HepG2 (cell line): ENCODE measurements around the gene QSOX2. TPM values are rescaled to one million over a fixed set of nuclear protein-coding genes. Genes with fewer than 3 reads are reported as not detected.
A peak's percentile ranks its signal among the peaks of the same experiment; 100 is the strongest.

Experiments used
- AKAP8 ChIP-seq: sonication (generic); formaldehyde crosslinking; IDR thresholded peaks from 2 replicates; pipeline ENCODE4 v1.5.1; 2020; ENCODE audit warnings: mild to moderate bottlenecking, missing genetic modification reagents
- ATF7-NPFF ChIP-seq: sonication (generic); formaldehyde crosslinking; IDR thresholded peaks from 2 replicates; pipeline ENCODE4 v1.8.1; 2023; ENCODE audit warnings: mild to moderate bottlenecking, low read depth, missing genetic modification reagents, moderate library complexity
- ATRX ChIP-seq: sonication (generic); formaldehyde crosslinking; IDR thresholded peaks from 2 replicates; pipeline ENCODE4 v1.4.0; 2020; ENCODE audit warnings: missing genetic modification reagents, borderline replicate concordance
- CBX5 ChIP-seq: sonication (generic); formaldehyde crosslinking; IDR thresholded peaks from 2 replicates; pipeline ENCODE4 v1.4.0; 2020; ENCODE audit warnings: missing genetic modification reagents, borderline replicate concordance
- CCDC6 ChIP-seq: sonication (generic); formaldehyde crosslinking; IDR thresholded peaks from 2 replicates; pipeline ENCODE4 v1.8.1; 2022; ENCODE audit warnings: mild to moderate bottlenecking, missing genetic modification reagents, moderate library complexity
- ETV5 ChIP-seq: IDR thresholded peaks from 2 replicates; pipeline ENCODE4 v1.6.1; 2018; ENCODE audit warnings: missing biosample characterization, missing genetic modification reagents, inconsistent platforms, borderline replicate concordance
- HOXD1 ChIP-seq: sonication (generic); formaldehyde crosslinking; IDR thresholded peaks from 2 replicates; pipeline ENCODE4 v1.5.0; 2020; ENCODE audit warnings: missing genetic modification reagents
- KMT2B ChIP-seq: IDR thresholded peaks from 2 replicates; pipeline ENCODE4 v1.6.1; 2016; ENCODE audit warnings: missing genetic modification reagents, missing compliant biosample characterization
- MEIS2 ChIP-seq: sonication (generic); formaldehyde crosslinking; IDR thresholded peaks from 2 replicates; pipeline ENCODE4 v1.9.0; 2021; ENCODE audit warnings: mild to moderate bottlenecking, missing genetic modification reagents
- MXI1 ChIP-seq: IDR thresholded peaks from 3 replicates; pipeline ENCODE4 v1.6.1; 2012; ENCODE audit warnings: low read depth, low read length, inconsistent platforms, borderline replicate concordance
- NFE2L2 ChIP-seq: fragments of 150-350 bp; IDR thresholded peaks from 2 replicates; pipeline ENCODE4 v1.6.1; 2014; ENCODE audit warnings: low read length
- NFRKB ChIP-seq: fragments of 450-650 bp; IDR thresholded peaks from 2 replicates; pipeline ENCODE4 v1.6.1; 2017
- REXO4 ChIP-seq: sonication (generic); formaldehyde crosslinking; IDR thresholded peaks from 2 replicates; pipeline ENCODE4 v1.8.0; 2022; ENCODE audit warnings: missing genetic modification reagents, mild to moderate bottlenecking, borderline replicate concordance
- RFX1 ChIP-seq: fragments of 450-650 bp; IDR thresholded peaks from 2 replicates; pipeline ENCODE4 v1.6.1; 2017
- RXRA ChIP-seq: sonication (generic); formaldehyde crosslinking; IDR thresholded peaks from 2 replicates; pipeline ENCODE4 v1.5.1; 2020; ENCODE audit warnings: missing genetic modification reagents
- SALL2 ChIP-seq: sonication (generic); formaldehyde crosslinking; IDR thresholded peaks from 2 replicates; pipeline ENCODE4 v1.8.1; 2023; ENCODE audit warnings: mild to moderate bottlenecking, missing genetic modification reagents, inconsistent platforms
- SMYD3 ChIP-seq: sonication (generic); formaldehyde crosslinking; IDR thresholded peaks from 2 replicates; pipeline ENCODE4 v1.8.1; 2023; ENCODE audit warnings: mild to moderate bottlenecking, missing genetic modification reagents
- SUZ12 ChIP-seq: fragments of 150-350 bp; IDR thresholded peaks from 2 replicates; pipeline ENCODE4 v1.6.1; 2014; ENCODE audit warnings: low read depth, low read length
- ZNF274 ChIP-seq: sonication (generic); formaldehyde crosslinking; IDR thresholded peaks from 2 replicates; pipeline ENCODE4 v1.5.1; 2020; ENCODE audit warnings: mild to moderate bottlenecking, missing genetic modification reagents
- ZNF441 ChIP-seq: sonication (generic); formaldehyde crosslinking; IDR thresholded peaks from 2 replicates; pipeline ENCODE4 v1.7.0; 2021; ENCODE audit warnings: missing genetic modification reagents, borderline replicate concordance
- ZNF451 ChIP-seq: sonication (generic); formaldehyde crosslinking; IDR thresholded peaks from 2 replicates; pipeline ENCODE4 v1.5.0; 2020; ENCODE audit warnings: mild to moderate bottlenecking, missing genetic modification reagents
- ZNF672 ChIP-seq: sonication (generic); formaldehyde crosslinking; IDR thresholded peaks from 2 replicates; pipeline ENCODE4 v1.8.1; 2022; ENCODE audit warnings: missing genetic modification reagents
- ZNF709 ChIP-seq: sonication (generic); formaldehyde crosslinking; IDR thresholded peaks from 2 replicates; pipeline ENCODE4 v1.5.0; 2020; ENCODE audit warnings: mild to moderate bottlenecking, missing genetic modification reagents
- ZNF768 ChIP-seq: sonication (generic); formaldehyde crosslinking; IDR thresholded peaks from 2 replicates; pipeline ENCODE4 v1.4.0; 2020; ENCODE audit warnings: missing genetic modification reagents
- ZZZ3 ChIP-seq: sonication (generic); formaldehyde crosslinking; IDR thresholded peaks from 2 replicates; pipeline ENCODE4 v1.4.0; 2020; ENCODE audit warnings: missing genetic modification reagents, mild to moderate bottlenecking, borderline replicate concordance
- polyA plus RNA-seq, 8 experiments: library from polyadenylated mRNA; depleted of rRNA in 3 of 8; stranded (reverse) in 7 of 8; unstranded in 1 of 8; fragments of >200 nt; fragmentation: Illumina TruSeq in 4 of 8; extraction: Trizol in 4 of 8; gene quantifications; 2 replicates each; pipeline versions ENCODE4 v1.2.1 to v1.2.3, GENCODE V29; 2011 to 2016; ENCODE audit warnings: low read depth in 4 of 8, missing spikeins in 1 of 8, mixed read lengths in 1 of 8; ENCODE audit not compliant: insufficient read depth in 1 of 8
- total RNA-seq, 5 experiments: library from RNA; depleted of rRNA; stranded (reverse); fragments of >200 nt; fragmentation: Illumina TruSeq; extraction: Trizol; gene quantifications; 2 replicates each; pipeline ENCODE4 v1.2.3, GENCODE V29; 2016; ENCODE audit warnings: low read depth in 1 of 5
- TF ChIP-seq, protein P1 (sequence below): sonication (generic); formaldehyde crosslinking; IDR thresholded peaks from 2 replicates; pipeline ENCODE4 v1.4.0; 2020; ENCODE audit warnings: missing genetic modification reagents
- TF ChIP-seq, protein P2 (sequence below): sonication (generic); formaldehyde crosslinking; IDR thresholded peaks from 2 replicates; pipeline ENCODE4 v1.8.0; 2022; ENCODE audit warnings: mild to moderate bottlenecking, missing genetic modification reagents, moderate library complexity
- TF ChIP-seq, protein P3 (sequence below): sonication (generic); formaldehyde crosslinking; IDR thresholded peaks from 2 replicates; pipeline ENCODE4 v1.9.0; 2021; ENCODE audit warnings: missing genetic modification reagents, mild to moderate bottlenecking, borderline replicate concordance

The QSOX2 gene
- total and polyA plus RNA-seq, 2 of the 13 experiments (the other 11 are each of a cell fraction or from before 2014, with no cell fraction given) = 27.1 to 42.1 TPM

DNA sequence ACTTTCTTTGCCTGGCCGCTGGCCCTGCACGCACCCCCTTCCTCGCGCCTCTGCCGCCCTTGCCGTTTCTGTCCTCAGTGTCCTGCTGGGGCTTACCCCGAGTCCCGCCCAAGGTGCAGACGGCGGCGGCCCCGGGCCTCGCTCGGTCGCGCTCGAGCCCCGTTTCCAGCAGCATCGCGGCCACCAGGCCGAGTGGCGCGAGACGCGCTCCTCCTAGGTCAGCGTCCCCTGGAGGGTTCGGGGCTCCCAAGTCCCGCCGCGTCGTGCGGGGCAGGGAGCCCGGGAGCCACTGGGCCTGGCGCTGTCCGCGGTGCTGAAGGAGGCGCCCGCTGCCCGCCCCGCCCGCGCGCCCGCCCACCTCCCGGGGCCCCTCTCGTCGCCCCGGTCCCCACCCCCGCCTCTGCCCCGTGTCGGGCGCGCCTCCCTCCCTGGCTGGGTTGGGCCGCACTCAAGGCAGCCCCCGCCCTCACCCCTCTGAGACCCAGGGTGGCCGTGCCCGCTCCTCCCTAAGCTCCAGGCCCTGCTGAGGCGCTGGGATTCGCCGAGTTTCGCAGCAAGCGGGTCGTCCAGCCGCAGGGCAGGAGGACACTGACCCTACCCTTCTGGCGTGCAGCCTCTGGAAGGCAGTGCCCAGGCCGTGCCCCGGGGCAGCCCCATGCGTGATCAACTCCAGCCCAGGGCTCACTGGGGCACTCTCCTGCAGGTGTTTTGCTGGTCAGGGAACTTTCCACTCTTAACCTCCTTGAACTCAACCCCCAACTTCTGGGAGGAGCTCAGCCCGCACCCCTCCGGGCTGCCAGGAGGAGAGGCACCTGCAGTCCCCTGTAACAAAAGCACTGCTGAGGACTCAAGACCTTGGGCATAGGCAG, 40.5 kb downstream of the QSOX2 start, which contains the start of gene LHX3 (continued):
- TF ChIP-seq, protein P1, sequence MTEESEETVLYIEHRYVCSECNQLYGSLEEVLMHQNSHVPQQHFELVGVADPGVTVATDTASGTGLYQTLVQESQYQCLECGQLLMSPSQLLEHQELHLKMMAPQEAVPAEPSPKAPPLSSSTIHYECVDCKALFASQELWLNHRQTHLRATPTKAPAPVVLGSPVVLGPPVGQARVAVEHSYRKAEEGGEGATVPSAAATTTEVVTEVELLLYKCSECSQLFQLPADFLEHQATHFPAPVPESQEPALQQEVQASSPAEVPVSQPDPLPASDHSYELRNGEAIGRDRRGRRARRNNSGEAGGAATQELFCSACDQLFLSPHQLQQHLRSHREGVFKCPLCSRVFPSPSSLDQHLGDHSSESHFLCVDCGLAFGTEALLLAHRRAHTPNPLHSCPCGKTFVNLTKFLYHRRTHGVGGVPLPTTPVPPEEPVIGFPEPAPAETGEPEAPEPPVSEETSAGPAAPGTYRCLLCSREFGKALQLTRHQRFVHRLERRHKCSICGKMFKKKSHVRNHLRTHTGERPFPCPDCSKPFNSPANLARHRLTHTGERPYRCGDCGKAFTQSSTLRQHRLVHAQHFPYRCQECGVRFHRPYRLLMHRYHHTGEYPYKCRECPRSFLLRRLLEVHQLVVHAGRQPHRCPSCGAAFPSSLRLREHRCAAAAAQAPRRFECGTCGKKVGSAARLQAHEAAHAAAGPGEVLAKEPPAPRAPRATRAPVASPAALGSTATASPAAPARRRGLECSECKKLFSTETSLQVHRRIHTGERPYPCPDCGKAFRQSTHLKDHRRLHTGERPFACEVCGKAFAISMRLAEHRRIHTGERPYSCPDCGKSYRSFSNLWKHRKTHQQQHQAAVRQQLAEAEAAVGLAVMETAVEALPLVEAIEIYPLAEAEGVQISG (CRISPR knock-in tag) = peak; percentile 52; the same call in 1 of the 2 replicates
- TF ChIP-seq ZNF274 (CRISPR knock-in tag) (no peak), HOXD1 (CRISPR knock-in tag) (0 out of 2 replicates have a peak, but pooled peaks have one; percentile 66), ATF7-NPFF (CRISPR knock-in tag) (no peak; the same call in 1 of the 2 replicates), ATRX (CRISPR knock-in tag) (no peak), REXO4 (CRISPR knock-in tag) (no peak), ZNF709 (no peak), ZNF441 (0 out of 2 replicates have a peak, but pooled peaks have one; percentile 66), NFE2L2 (no peak), SALL2 (CRISPR knock-in tag) (peak; percentile 73; the same call in 1 of the 2 replicates), NFRKB (no peak), ZNF768 (CRISPR knock-in tag) (0 out of 2 replicates have a peak, but pooled peaks have one; percentile 35), RFX1 (no peak), ZNF672 (no peak), ZZZ3 (CRISPR knock-in tag) (no peak), CCDC6 (peak; percentile 30; the same call in 1 of the 2 replicates), KMT2B (CRISPR knock-in tag) (no peak), ETV5 (CRISPR knock-in tag) (no peak), RXRA (CRISPR knock-in tag) (no peak), MXI1 (no peak), CBX5 (CRISPR knock-in tag) (no peak), AKAP8 (CRISPR knock-in tag) (0 out of 2 replicates have a peak, but pooled peaks have one; percentile 59), MEIS2 (CRISPR knock-in tag) (peak; percentile 71; the same call in 1 of the 2 replicates), SUZ12 (no peak), SMYD3 (CRISPR knock-in tag) (no peak), ZNF451 (CRISPR knock-in tag) (no peak)
- TF ChIP-seq, protein P2, sequence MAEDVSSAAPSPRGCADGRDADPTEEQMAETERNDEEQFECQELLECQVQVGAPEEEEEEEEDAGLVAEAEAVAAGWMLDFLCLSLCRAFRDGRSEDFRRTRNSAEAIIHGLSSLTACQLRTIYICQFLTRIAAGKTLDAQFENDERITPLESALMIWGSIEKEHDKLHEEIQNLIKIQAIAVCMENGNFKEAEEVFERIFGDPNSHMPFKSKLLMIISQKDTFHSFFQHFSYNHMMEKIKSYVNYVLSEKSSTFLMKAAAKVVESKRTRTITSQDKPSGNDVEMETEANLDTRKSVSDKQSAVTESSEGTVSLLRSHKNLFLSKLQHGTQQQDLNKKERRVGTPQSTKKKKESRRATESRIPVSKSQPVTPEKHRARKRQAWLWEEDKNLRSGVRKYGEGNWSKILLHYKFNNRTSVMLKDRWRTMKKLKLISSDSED (CRISPR knock-in tag) = no peak
- TF ChIP-seq, protein P3, sequence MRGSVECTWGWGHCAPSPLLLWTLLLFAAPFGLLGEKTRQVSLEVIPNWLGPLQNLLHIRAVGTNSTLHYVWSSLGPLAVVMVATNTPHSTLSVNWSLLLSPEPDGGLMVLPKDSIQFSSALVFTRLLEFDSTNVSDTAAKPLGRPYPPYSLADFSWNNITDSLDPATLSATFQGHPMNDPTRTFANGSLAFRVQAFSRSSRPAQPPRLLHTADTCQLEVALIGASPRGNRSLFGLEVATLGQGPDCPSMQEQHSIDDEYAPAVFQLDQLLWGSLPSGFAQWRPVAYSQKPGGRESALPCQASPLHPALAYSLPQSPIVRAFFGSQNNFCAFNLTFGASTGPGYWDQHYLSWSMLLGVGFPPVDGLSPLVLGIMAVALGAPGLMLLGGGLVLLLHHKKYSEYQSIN (CRISPR knock-in tag) = no peak
